Adrenal gland (tissue), 5 donors: ENCODE measurements around the gene COPB1.

Experiments used
- POLR2A ChIP-seq, 2 donors: fragments of 450-650 bp; IDR thresholded peaks; one replicate each; pipeline ENCODE4 v1.6.1; 2017; ENCODE audit warnings: antibody characterized with exemption in 2 of 2, mild to moderate bottlenecking in 2 of 2, moderate library complexity in 1 of 2
- TF ChIP-seq, protein P1 (sequence below), 6 experiments: fragments of 450-650 bp in 4 of 6; fragments of 200-600 bp in 2 of 6; sonication (generic) in 1 of 6; IDR thresholded peaks; 1 replicate in 5 of 6; 2 replicates in 1 of 6; pipeline versions ENCODE4 v1.5.1 to v1.8.0; 2016 to 2021; ENCODE audit warnings: antibody characterized with exemption in 6 of 6, mild to moderate bottlenecking in 2 of 6, moderate library complexity in 1 of 6
- donor health status: DM: no; HTN: no; CAD: no.

DNA sequence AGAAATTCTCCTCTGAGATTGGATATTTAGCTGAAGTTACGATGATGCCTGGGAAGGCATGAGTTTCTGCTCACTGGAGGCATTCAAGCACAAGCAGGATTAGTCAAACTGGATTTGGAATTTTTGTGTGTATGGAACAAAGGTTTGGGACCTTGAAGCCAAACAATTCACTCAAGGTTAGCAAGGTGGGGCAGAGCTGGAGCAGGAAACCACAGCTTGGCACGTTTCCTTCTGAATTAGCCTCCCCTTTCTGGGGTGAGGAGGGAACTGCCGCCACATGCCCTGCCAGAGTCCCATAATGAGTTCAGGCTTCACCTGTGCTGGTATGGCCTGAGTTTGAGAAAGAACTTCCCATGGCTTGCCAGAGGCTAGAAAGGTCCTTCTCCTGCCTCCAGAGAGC lies 89.7 kb downstream of the COPB1 start:
- TF ChIP-seq, protein P1, sequence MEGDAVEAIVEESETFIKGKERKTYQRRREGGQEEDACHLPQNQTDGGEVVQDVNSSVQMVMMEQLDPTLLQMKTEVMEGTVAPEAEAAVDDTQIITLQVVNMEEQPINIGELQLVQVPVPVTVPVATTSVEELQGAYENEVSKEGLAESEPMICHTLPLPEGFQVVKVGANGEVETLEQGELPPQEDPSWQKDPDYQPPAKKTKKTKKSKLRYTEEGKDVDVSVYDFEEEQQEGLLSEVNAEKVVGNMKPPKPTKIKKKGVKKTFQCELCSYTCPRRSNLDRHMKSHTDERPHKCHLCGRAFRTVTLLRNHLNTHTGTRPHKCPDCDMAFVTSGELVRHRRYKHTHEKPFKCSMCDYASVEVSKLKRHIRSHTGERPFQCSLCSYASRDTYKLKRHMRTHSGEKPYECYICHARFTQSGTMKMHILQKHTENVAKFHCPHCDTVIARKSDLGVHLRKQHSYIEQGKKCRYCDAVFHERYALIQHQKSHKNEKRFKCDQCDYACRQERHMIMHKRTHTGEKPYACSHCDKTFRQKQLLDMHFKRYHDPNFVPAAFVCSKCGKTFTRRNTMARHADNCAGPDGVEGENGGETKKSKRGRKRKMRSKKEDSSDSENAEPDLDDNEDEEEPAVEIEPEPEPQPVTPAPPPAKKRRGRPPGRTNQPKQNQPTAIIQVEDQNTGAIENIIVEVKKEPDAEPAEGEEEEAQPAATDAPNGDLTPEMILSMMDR (IDR thresholded peaks at IDR 0.05), result no peak
- no peak for TF ChIP-seq POLR2A (IDR thresholded peaks at IDR 0.05)
